Smooth muscle cell (in vitro differentiated cells): ENCODE data around the gene MEI4. TPM values are rescaled to one million over a fixed set of nuclear protein-coding genes. Genes with fewer than 3 reads are reported as not detected.

Experiments used
- DNase-seq: peaks from one replicate; lab custom pipeline; 2025; ENCODE audit not compliant: unreplicated experiment; lab: John Stamatoyannopoulos, UW
- H2AFZ ChIP-seq: fragments of 200-600 bp; sonication (generic); 2 replicates; pipeline ENCODE4 v1.6.0; 2016; ENCODE audit warnings: antibody characterized with exemption, low read depth, mild to moderate bottlenecking
- H3F3A ChIP-seq: fragments of 200-600 bp; sonication (generic); 2 replicates; pipeline ENCODE4 v1.6.0; 2017; ENCODE audit warnings: antibody characterized with exemption, low read depth
- H3K27ac ChIP-seq: fragments of 200-600 bp; sonication (generic); 2 replicates; pipeline ENCODE4 v1.5.1; 2016; ENCODE audit warnings: low read depth, mild to moderate bottlenecking
- H3K27me3 ChIP-seq: fragments of 200-600 bp; sonication (generic); 2 replicates; pipeline ENCODE4 v1.6.1; 2016; ENCODE audit warnings: low read depth, mild to moderate bottlenecking
- H3K36me3 ChIP-seq: fragments of 200-600 bp; sonication (generic); 2 replicates; pipeline ENCODE4 v1.5.1; 2016; ENCODE audit warnings: low read depth
- H3K4me1 ChIP-seq: fragments of 200-600 bp; sonication (generic); 2 replicates; pipeline ENCODE4 v1.5.1; 2016; ENCODE audit warnings: low read depth
- H3K4me2 ChIP-seq: fragments of 200-600 bp; sonication (generic); 2 replicates; pipeline ENCODE4 v1.6.0; 2016; ENCODE audit warnings: mild to moderate bottlenecking
- H3K4me3 ChIP-seq: fragments of 200-600 bp; sonication (generic); 2 replicates; pipeline ENCODE4 v1.5.1; 2016; ENCODE audit warnings: mild to moderate bottlenecking
- H3K79me2 ChIP-seq: fragments of 200-600 bp; sonication (generic); 2 replicates; pipeline ENCODE4 v1.6.0; 2016; ENCODE audit warnings: low read depth, mild to moderate bottlenecking
- H3K9ac ChIP-seq: fragments of 200-600 bp; sonication (generic); 2 replicates; pipeline ENCODE4 v1.6.0; 2016; ENCODE audit warnings: low read depth
- H3K9me3 ChIP-seq: fragments of 200-600 bp; sonication (generic); replicated peaks from 2 replicates; pipeline ENCODE4 v1.5.1; 2016; ENCODE audit warnings: low read depth
- H4K20me1 ChIP-seq: fragments of 200-600 bp; sonication (generic); 2 replicates; pipeline ENCODE4 v1.6.0; 2016; ENCODE audit warnings: low read depth
- WGBS: methylation state at CpG from one replicate; pipeline ENCODE4 v1.1.7; 2016; ENCODE audit warnings: low lambda C conversion rate; 5-methylcytosine and 5-hydroxymethylcytosine counted together
- polyA plus RNA-seq: library from polyadenylated mRNA; unstranded; fragments of >200 nt; fragmentation: Nextera tagmentation; extraction: Ambion mirVana; gene quantifications from 2 replicates; pipeline ENCODE4 v1.2.1, GENCODE V29; 2016
- total RNA-seq: library from RNA; depleted of rRNA; stranded (reverse); fragments of >200 nt; gene quantifications from 2 replicates; pipeline ENCODE4 v1.2.3, GENCODE V29; 2014
- TF ChIP-seq, protein P1 (sequence below): fragments of 200-600 bp; sonication (generic); IDR thresholded peaks from 2 replicates; pipeline ENCODE4 v1.5.1; 2017; ENCODE audit warnings: borderline replicate concordance, mild to moderate bottlenecking, antibody characterized with exemption; ENCODE audit not compliant: insufficient read depth, poor library complexity, severe bottlenecking

MEI4 gene
- total and polyA plus RNA-seq, 2 experiments from 2014 or later, result 0.27 TPM; not detected in 1

DNA sequence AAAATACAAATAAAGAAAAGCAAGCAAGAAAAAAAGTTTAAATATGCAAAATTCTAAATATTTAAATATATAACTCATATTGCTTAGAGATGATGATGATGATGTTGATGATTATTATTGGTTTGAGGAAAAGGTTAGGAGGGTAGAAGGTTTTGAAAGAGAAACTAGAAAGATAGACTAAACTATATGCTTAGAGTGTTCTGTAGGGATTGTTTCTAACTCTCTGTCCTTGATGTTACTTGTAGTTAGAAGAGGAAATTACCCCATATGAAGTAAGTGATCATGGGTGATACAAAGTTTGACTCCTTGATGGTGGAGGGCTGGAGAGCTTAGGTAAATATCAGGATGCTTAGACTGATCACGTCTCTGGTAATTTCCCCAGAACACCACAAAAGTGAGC, 159.5 kb downstream of the MEI4 start:
- DNase-seq, result no peak
- no peaks in the 10 kb centered on the region for H3K27me3 ChIP-seq
- no peak overlapping the region for H3K4me3 ChIP-seq
- 100% methylated on average over 1 of the region's 1 CpG for WGBS
- no peaks in the 10 kb centered on the region for H3K9me3 ChIP-seq
- H3K9ac ChIP-seq, result no peak overlapping the region
- H2AFZ ChIP-seq, result no peak overlapping the region
- peaks cover 12% of the 10 kb centered on the region for H3K4me1 ChIP-seq
- TF ChIP-seq, protein P1, sequence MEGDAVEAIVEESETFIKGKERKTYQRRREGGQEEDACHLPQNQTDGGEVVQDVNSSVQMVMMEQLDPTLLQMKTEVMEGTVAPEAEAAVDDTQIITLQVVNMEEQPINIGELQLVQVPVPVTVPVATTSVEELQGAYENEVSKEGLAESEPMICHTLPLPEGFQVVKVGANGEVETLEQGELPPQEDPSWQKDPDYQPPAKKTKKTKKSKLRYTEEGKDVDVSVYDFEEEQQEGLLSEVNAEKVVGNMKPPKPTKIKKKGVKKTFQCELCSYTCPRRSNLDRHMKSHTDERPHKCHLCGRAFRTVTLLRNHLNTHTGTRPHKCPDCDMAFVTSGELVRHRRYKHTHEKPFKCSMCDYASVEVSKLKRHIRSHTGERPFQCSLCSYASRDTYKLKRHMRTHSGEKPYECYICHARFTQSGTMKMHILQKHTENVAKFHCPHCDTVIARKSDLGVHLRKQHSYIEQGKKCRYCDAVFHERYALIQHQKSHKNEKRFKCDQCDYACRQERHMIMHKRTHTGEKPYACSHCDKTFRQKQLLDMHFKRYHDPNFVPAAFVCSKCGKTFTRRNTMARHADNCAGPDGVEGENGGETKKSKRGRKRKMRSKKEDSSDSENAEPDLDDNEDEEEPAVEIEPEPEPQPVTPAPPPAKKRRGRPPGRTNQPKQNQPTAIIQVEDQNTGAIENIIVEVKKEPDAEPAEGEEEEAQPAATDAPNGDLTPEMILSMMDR, result no peak
- H3K4me2 ChIP-seq, result no peak overlapping the region
- no peaks in the 10 kb centered on the region for H3K79me2 ChIP-seq
- H4K20me1 ChIP-seq, result no peaks in the 10 kb centered on the region
- H3K27ac ChIP-seq, result no peak overlapping the region
- H3K36me3 ChIP-seq, result no peaks in the 10 kb centered on the region
- H3F3A ChIP-seq, result no peaks in the 10 kb centered on the region

GRCh38 chr6:77813090-77813489, 160.3 kb downstream of the MEI4 start:
- TF ChIP-seq, protein P1, result no peak
- no peak overlapping the region for H3K9ac ChIP-seq
- H3K27me3 ChIP-seq, result no peaks in the 10 kb centered on the region
- H3K4me1 ChIP-seq, result peaks cover 12% of the 10 kb centered on the region
- no peak overlapping the region for H3K27ac ChIP-seq
- no peak overlapping the region for H3K4me3 ChIP-seq
- no peaks in the 10 kb centered on the region for H3F3A ChIP-seq
- H3K9me3 ChIP-seq, result no peaks in the 10 kb centered on the region
- H3K36me3 ChIP-seq, result no peaks in the 10 kb centered on the region
- H3K4me2 ChIP-seq, result no peak overlapping the region
- WGBS, result 95% methylated on average over 1 of the region's 1 CpG
- no peak for DNase-seq
- H2AFZ ChIP-seq, result no peak overlapping the region
- H4K20me1 ChIP-seq, result no peaks in the 10 kb centered on the region
- no peaks in the 10 kb centered on the region for H3K79me2 ChIP-seq

GRCh38 chr6:77814119-77814518, 161.3 kb downstream of the MEI4 start:
- TF ChIP-seq, protein P1, result no peak
- H3K4me3 ChIP-seq, result peak overlapping the region; percentile 0
- DNase-seq, result no peak
- no peaks in the 10 kb centered on the region for H3K79me2 ChIP-seq
- H3K9me3 ChIP-seq, result no peaks in the 10 kb centered on the region
- 74% methylated on average over 1 of the region's 1 CpG for WGBS
- H3K27ac ChIP-seq, result no peak overlapping the region
- H3K4me2 ChIP-seq, result no peak overlapping the region
- H3K9ac ChIP-seq, result no peak overlapping the region
- H3F3A ChIP-seq, result no peaks in the 10 kb centered on the region
- H3K36me3 ChIP-seq, result no peaks in the 10 kb centered on the region
- H2AFZ ChIP-seq, result no peak overlapping the region
- no peaks in the 10 kb centered on the region for H4K20me1 ChIP-seq
- no peaks in the 10 kb centered on the region for H3K27me3 ChIP-seq
- peaks cover 12% of the 10 kb centered on the region for H3K4me1 ChIP-seq

DNA sequence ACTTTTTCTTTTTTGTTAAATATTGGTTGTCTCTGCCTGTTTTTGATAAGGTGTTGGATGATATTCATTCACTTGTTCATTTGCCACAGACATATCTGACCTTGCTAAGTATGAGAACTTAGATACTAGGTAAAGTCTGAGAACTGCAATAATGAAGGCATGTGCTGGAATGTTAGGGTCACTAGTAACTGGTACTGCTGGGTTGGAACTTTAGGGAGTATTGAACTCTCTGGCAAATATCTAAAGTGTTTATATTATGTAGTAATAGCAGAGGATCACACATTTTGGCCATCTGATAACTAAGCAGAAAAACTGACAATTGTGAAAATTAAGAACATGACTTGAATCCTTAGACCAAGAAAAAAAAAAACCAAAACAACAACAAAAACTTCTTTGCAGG, 162.7 kb downstream of the MEI4 start:
- DNase-seq, result no peak
- Histone ChIP-seq H3K4me3 (no peak overlapping the region), H3K4me2 (no peak overlapping the region), H3K27me3 (no peaks in the 10 kb centered on the region), H3K4me1 (peaks cover 12% of the 10 kb centered on the region), H4K20me1 (no peaks in the 10 kb centered on the region), H2AFZ (no peak overlapping the region), H3K79me2 (no peaks in the 10 kb centered on the region), H3K9me3 (no peaks in the 10 kb centered on the region), H3K9ac (no peak overlapping the region), H3K36me3 (no peaks in the 10 kb centered on the region), H3K27ac (no peak overlapping the region), H3F3A (no peaks in the 10 kb centered on the region)
- TF ChIP-seq, protein P1, result no peak
